DMS79 (cell line): Measurements from ENCODE around the gene B4GALT1.

Experiments
- DNase-seq: peaks from one replicate; lab custom pipeline; 2025; lab: John Stamatoyannopoulos, UW

Gene B4GALT1

GRCh38 chr9:33123407-33124031 is 43.6 kb downstream of the B4GALT1 start:
- no peak for DNase-seq

GRCh38 chr9:33120620-33121019 is 46.5 kb downstream of the B4GALT1 start:
- DNase-seq: no peak

GRCh38 chr9:33117796-33118195 is 49.3 kb downstream of the B4GALT1 start:
- no peak for DNase-seq

- no peak for DNase-seq
Observed at GRCh38 chr9:33117306-33117705, 49.8 kb downstream of the B4GALT1 start.

- DNase-seq: no peak
Observed at GRCh38 chr9:33116860-33117259, 50.3 kb downstream of the B4GALT1 start.

- DNase-seq: no peak
Observed at GRCh38 chr9:33114746-33115145, 52.4 kb downstream of the B4GALT1 start.

- DNase-seq: no peak
Observed at GRCh38 chr9:33113799-33114547, 53.2 kb downstream of the B4GALT1 start.

- DNase-seq: no peak
Observed at GRCh38 chr9:33112094-33112493, 55.0 kb downstream of the B4GALT1 start.

GRCh38 chr9:33111631-33112030 is 55.5 kb downstream of the B4GALT1 start:
- no peak for DNase-seq

GRCh38 chr9:33110686-33111085 is 56.5 kb downstream of the B4GALT1 start:
- no peak for DNase-seq

- DNase-seq: no peak
Observed at GRCh38 chr9:33109850-33110595, 57.1 kb downstream of the B4GALT1 start.

GRCh38 chr9:33109097-33109496 is 58.0 kb downstream of the B4GALT1 start:
- DNase-seq: no peak

GRCh38 chr9:33108472-33108871 is 58.7 kb downstream of the B4GALT1 start:
- DNase-seq: no peak

GRCh38 chr9:33107762-33108161 is 59.4 kb downstream of the B4GALT1 start:
- DNase-seq: no peak

GRCh38 chr9:33106827-33107621 is 60.1 kb downstream of the B4GALT1 start:
- DNase-seq: no peak

GRCh38 chr9:33106372-33106771 is 60.8 kb downstream of the B4GALT1 start:
- no peak for DNase-seq

GRCh38 chr9:33105959-33106358 is 61.2 kb downstream of the B4GALT1 start:
- DNase-seq: no peak

- DNase-seq: no peak
Observed at GRCh38 chr9:33105504-33105903, 61.6 kb downstream of the B4GALT1 start.

GRCh38 chr9:33104401-33104800 is 62.7 kb downstream of the B4GALT1 start:
- DNase-seq: no peak

- no peak for DNase-seq
Observed at GRCh38 chr9:33103501-33104281, 63.4 kb downstream of the B4GALT1 start.

- DNase-seq: no peak
Observed at GRCh38 chr9:33102551-33103210, 64.5 kb downstream of the B4GALT1 start.
